22Rv1 (cell line): Measurements from ENCODE around the gene CLIP2.
A peak's percentile ranks its signal among the peaks of the same experiment; 100 is the strongest.

Experiments used
- H3K27ac ChIP-seq: fragments of 450-650 bp; 2 replicates; pipeline ENCODE4 v1.5.1; 2017
- ZFX ChIP-seq: fragments of 450-650 bp; IDR thresholded peaks from 2 replicates; pipeline ENCODE4 v1.6.1; 2017; ENCODE audit warnings: antibody characterized with exemption, borderline replicate concordance
- TF ChIP-seq, protein P1 (sequence below): fragments of 450-650 bp; IDR thresholded peaks from 2 replicates; pipeline ENCODE4 v1.5.1; 2017; ENCODE audit warnings: mild to moderate bottlenecking

Gene CLIP2

DNA sequence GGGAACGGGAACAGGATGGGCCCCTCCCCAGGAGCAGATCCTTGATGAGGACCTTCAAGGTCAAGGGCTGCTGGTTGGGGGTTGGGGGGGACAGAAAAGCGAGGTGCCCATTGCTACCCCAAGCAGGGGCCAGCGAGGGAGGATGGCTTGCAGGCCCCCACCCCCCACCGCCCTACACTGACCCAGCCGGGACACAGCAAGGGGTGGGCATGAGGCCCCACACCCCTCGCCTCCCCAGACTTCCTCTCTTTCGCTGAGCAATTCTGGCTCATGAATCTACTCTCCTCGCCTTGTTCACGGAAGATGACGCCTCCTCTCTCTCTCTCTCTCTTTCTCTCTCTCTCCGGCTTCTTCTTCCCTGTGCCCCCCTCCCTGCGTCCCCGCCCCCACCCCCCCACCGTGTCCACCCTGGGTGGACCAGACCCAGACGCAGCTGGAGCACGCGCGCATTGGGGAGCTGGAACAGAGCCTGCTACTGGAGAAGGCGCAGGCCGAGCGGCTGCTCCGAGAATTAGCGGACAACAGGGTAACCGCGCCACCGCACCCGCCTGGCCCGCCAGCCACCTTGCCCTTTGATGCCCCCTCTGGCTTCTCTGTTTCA is 83.4 kb downstream of the CLIP2 start:
- TF ChIP-seq, protein P1, sequence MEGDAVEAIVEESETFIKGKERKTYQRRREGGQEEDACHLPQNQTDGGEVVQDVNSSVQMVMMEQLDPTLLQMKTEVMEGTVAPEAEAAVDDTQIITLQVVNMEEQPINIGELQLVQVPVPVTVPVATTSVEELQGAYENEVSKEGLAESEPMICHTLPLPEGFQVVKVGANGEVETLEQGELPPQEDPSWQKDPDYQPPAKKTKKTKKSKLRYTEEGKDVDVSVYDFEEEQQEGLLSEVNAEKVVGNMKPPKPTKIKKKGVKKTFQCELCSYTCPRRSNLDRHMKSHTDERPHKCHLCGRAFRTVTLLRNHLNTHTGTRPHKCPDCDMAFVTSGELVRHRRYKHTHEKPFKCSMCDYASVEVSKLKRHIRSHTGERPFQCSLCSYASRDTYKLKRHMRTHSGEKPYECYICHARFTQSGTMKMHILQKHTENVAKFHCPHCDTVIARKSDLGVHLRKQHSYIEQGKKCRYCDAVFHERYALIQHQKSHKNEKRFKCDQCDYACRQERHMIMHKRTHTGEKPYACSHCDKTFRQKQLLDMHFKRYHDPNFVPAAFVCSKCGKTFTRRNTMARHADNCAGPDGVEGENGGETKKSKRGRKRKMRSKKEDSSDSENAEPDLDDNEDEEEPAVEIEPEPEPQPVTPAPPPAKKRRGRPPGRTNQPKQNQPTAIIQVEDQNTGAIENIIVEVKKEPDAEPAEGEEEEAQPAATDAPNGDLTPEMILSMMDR, result no peak
- TF ChIP-seq ZFX, result no peak
- peak overlapping the region; percentile 98 for H3K27ac ChIP-seq

DNA sequence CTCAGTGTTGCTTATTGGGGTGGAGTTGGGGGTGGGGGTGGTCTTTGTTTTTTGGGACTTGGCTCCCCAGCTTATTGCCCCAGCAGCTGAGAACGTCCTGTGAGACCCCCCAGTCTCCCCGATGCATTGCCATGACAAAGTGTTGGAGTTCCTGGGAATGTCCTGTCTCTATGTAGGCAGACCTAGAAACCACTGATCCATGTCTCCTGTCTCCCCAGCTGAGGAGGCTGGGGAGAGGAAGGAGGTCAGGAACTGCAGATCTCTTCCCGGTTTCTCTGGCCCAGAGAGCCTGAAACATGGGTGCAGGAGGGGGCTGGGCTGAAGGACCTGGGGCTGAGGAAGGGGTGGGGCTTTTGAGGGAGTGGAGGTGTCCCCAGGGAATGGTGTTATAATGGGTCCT is 84.3 kb downstream of the CLIP2 start:
- TF ChIP-seq, protein P1, result no peak
- TF ChIP-seq ZFX, result no peak
- peak overlapping the region; percentile 98 for H3K27ac ChIP-seq

DNA sequence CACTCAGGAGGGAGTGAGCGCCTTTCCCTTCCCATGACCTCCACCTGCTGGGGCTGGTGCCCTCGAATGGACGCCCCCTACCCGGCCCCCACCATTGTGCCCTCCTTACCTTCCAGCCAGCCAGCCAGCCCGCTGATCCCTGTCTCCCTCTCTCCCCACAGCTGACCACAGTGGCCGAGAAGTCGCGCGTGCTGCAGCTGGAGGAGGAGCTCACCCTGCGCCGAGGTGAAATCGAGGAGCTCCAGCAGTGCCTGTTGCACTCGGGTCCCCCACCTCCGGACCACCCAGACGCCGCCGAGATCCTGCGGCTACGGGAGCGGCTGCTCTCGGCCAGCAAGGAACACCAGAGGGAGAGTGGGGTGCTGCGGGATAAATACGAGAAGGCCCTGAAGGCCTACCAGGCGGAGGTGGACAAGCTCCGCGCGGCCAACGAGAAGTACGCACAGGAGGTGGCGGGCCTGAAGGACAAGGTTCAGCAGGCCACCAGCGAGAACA is 86.6 kb downstream of the CLIP2 start:
- H3K27ac ChIP-seq, result peak overlapping the region; percentile 98
- TF ChIP-seq ZFX, result no peak
- TF ChIP-seq, protein P1, result no peak

DNA sequence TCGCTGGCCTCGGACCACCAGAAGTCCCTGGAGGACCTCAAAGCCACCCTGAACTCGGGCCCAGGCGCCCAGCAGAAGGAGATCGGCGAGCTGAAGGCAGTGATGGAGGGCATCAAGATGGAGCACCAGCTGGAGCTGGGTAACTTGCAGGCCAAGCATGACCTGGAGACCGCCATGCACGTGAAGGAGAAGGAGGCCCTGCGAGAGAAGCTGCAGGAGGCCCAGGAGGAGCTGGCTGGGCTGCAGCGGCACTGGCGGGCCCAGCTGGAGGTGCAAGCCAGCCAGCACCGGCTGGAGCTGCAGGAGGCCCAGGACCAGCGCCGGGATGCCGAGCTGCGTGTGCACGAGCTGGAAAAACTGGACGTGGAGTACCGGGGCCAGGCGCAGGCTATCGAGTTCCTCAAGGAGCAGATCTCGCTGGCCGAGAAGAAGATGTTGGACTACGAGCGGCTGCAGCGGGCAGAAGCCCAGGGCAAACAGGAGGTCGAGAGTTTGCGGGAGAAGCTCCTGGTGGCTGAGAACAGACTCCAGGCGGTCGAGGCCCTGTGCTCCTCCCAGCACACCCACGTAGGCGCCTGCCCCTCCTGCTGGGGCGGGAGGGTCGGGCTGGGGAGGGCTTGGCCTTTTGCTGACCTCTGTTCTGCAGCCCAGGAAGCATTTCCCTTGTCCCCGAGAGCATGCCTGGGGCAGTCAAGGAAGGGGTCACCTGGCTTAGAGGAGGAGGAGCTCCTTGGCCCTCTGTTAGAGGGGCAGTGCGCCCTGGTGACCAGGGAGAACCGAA is 87.2 kb downstream of the CLIP2 start:
- TF ChIP-seq, protein P1, result no peak
- TF ChIP-seq ZFX, result no peak
- peak overlapping the region; percentile 98 for H3K27ac ChIP-seq

DNA sequence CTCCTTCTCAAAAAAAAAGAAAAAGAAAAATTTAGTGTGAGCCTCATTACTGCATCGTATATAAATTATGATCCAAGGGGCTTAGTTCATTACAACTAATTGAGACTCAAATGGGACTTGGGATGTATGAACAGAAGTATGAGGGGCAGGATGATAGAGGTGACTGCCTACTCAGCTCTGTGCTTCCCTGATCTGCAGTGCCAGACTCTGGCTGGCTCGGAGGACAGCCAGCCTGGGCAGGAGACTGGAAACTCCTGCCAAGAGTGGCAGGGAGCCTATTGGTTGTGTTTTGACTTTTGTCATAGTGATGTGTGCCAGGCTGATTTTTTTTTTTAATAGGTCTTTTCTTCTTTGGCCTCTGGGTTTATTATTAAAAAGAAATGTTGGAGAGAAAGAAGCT is 90.7 kb downstream of the CLIP2 start:
- peak overlapping the region; percentile 98 for H3K27ac ChIP-seq
- TF ChIP-seq, protein P1, result no peak
- TF ChIP-seq ZFX, result no peak

DNA sequence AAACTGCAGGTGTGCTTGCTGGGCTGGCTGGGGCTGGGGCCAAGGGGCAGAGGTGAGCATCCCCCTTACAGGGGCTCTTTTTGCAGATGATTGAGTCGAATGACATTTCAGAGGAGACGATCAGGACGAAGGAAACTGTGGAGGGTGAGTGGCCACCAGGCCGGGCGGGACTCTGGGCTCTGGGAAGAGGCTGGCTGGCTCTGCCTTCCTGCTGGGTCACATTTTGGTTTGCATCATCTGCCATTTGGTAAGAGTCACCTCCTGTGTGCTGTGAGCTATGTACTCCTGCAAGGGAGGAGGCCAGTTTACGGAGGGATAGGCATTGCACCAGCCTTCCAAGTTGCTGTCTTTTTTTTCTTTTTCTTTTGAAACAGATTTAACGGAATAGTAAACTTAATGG is 91.5 kb downstream of the CLIP2 start:
- peak overlapping the region; percentile 98 for H3K27ac ChIP-seq
- TF ChIP-seq, protein P1, result no peak
- no peak for TF ChIP-seq ZFX

DNA sequence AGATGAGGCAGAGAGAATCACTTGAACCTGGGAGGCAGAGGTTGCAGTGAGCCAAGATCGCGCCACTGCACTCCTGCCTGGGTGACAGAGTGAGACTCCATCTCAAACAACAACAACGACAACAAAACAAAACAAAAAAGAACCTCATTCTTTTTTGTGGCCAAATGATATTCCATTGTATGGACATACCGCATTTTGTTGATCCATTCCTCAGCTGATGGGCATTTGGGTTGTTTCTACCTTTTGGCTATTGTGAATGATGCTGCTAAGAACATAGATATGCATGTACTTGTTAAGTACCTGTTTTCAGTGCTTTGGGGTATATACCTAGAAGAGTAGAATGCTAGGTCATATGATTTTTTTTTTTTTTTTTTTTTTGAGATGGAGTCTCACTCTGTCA is 94.9 kb downstream of the CLIP2 start:
- peak overlapping the region; percentile 98 for H3K27ac ChIP-seq

DNA sequence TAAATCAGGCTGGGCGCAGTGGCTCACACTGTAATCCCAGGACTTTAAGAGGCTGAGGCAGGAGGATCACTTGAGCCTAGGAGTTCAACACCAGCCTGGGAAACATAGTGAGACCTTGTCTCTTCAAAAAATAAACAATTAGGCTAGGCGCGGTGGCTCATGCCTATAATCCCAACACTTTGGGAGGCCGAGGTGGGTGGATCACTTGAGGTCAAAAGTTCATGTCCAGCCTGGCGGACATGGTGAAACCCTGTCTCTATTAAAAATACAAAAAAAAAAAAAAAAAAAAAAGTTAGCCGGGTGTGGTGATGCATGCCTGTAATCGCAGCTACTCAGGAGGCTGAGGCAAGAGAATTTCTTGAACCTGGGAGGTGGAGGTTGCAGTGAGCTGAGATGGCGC is 95.6 kb downstream of the CLIP2 start:
- H3K27ac ChIP-seq, result peak overlapping the region; percentile 98
